BJ (cell line): ENCODE data around the gene PPP1R2B. TPM values are rescaled to one million over a fixed set of nuclear protein-coding genes. Genes with fewer than 3 reads are reported as not detected.

Experiments
- CTCF ChIA-PET: fragments of 350-600 bp; formaldehyde crosslinking; extraction: SDS; loops from one replicate; lab custom pipeline; 2021; ENCODE audit warnings: antibody characterized with exemption, inconsistent platforms; lab: Yijun Ruan, JAX
- POLR2A ChIA-PET: fragments of 300-600 bp; sonication (Branson Sonifier 250); formaldehyde crosslinking; extraction: SDS; loops from one replicate; lab custom pipeline; 2021; ENCODE audit warnings: antibody characterized with exemption; lab: Charles Lee
- DNase-seq: peaks from one replicate; pipeline ENCODE4 v3.0.0-alpha.2; 2011; ENCODE audit warnings: low read depth
- H3K27me3 ChIP-seq: 2 replicates; pipeline ENCODE4 v1.6.0; 2011; ENCODE audit warnings: low read length; ENCODE audit not compliant: control insufficient read depth, insufficient read depth
- H3K36me3 ChIP-seq: 2 replicates; pipeline ENCODE4 v1.5.1; 2011; ENCODE audit warnings: low read length; ENCODE audit not compliant: control insufficient read depth, insufficient read depth
- H3K4me3 ChIP-seq: 2 replicates; pipeline ENCODE4 v1.5.1; 2011; ENCODE audit warnings: low read depth, mild to moderate bottlenecking, control low read depth, low read length
- polyA plus RNA-seq: library from polyadenylated mRNA; depleted of rRNA; stranded (reverse); fragments of >200 nt; gene quantifications from 2 replicates; pipeline ENCODE4 v1.2.3, GENCODE V29; 2011
- TF ChIP-seq, protein P1 (sequence below): IDR thresholded peaks from 2 replicates; pipeline ENCODE4 v1.5.1; 2011; ENCODE audit warnings: low read depth, mild to moderate bottlenecking, control low read depth, inconsistent platforms, low read length, moderate library complexity; ENCODE audit not compliant: insufficient read depth

The PPP1R2B gene
- polyA plus RNA-seq, 1 experiment, result 0.06 TPM

DNA sequence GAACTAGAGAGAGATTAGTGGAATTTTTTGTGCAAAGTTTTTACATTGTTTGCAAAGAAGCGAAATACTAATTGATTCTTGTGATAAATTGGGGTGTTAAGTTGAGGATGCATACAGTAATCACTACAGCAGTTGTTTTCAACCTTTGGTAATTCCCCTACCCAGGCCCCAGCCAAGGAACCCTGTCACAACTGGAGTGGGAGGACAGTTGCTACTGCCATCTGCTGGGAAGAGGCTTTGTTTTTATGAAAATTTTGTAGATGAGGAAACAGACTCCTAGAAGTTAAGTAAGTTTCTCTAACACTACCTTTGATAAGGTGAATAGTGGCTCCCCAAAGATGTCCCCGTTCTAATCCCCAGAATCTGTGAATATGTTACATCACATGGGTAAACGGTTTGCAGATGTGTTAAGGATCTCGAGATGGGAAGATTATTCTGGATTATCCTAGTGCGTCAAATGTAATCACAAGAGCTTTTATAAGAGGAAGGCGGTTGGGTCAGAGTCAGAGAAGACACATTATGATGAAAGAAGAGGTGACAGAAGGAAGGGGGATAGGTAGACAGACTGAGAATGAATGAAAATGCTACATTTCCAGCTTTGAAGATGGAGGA, 34.0 kb upstream of the PPP1R2B start:
- no peak overlapping the region for H3K4me3 ChIP-seq
- H3K36me3 ChIP-seq, result no peaks in the 10 kb centered on the region
- DNase-seq, result no peak
- POLR2A ChIA-PET, result no interaction called here
- H3K27me3 ChIP-seq, result no peaks in the 10 kb centered on the region; the same call in 1 of the 2 replicates
- CTCF ChIA-PET, result interaction anchor here (0.6 to 4.8 kb wide), 14 partner anchors 10 to 1142 kb away, joined by 3 to 30 read pairs (median 3); no protein-coding TSS in a partner anchor
- TF ChIP-seq, protein P1, sequence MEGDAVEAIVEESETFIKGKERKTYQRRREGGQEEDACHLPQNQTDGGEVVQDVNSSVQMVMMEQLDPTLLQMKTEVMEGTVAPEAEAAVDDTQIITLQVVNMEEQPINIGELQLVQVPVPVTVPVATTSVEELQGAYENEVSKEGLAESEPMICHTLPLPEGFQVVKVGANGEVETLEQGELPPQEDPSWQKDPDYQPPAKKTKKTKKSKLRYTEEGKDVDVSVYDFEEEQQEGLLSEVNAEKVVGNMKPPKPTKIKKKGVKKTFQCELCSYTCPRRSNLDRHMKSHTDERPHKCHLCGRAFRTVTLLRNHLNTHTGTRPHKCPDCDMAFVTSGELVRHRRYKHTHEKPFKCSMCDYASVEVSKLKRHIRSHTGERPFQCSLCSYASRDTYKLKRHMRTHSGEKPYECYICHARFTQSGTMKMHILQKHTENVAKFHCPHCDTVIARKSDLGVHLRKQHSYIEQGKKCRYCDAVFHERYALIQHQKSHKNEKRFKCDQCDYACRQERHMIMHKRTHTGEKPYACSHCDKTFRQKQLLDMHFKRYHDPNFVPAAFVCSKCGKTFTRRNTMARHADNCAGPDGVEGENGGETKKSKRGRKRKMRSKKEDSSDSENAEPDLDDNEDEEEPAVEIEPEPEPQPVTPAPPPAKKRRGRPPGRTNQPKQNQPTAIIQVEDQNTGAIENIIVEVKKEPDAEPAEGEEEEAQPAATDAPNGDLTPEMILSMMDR, result peak; percentile 69

DNA sequence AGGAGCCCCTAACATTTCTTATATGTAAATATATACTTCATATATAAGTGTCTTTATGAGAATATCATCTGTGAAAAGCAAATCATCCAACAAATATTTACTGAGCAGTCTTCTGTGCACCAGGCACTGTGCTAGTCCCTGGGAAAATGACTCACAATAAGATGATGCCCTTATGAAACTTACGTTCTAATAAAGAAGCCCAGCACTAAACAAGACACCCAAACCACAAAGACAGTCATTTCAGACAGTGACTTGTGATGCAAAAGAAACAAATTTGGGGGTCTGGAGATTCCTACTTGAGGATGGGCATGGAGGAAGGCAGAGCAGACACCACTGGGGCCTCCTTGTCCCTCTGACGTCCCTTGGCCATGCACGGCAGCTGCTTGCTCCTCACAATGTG, 30.6 kb upstream of the PPP1R2B start:
- H3K36me3 ChIP-seq, result no peaks in the 10 kb centered on the region
- POLR2A ChIA-PET, result no interaction called here
- H3K27me3 ChIP-seq, result no peaks in the 10 kb centered on the region; the same call in 1 of the 2 replicates
- CTCF ChIA-PET, result no interaction called here
- TF ChIP-seq, protein P1, result no peak
- no peak overlapping the region for H3K4me3 ChIP-seq
- no peak for DNase-seq

DNA sequence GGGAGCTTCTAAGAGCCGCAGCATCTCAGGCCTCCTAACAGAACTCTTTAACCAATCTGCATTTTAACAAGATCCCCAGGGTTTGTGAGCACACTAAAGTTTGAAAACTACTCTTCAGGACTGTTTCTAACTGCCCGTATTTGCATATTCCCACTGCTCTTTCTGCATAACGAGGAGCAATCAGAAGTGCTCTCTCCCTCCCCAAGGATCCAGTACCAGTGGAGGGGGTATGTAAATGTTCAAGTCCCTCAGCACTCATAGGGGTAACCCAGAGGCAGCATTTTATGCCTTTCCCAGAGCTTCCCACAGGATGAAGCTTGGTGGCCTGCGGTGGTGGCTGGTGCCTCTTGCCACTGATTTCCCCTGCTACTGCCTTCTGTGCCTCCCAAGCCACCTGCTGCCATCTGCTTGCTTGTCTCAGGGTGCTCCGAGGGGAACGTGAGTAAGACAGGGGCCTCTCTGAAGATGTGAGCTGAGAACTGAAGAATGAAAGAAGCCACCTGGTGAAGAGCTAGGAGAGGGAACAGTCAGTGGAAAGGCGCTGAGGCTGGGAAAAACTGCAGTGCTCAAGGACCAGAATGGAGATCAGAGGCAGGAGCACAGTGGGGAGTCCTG, 30.0 kb upstream of the PPP1R2B start:
- TF ChIP-seq, protein P1, result no peak
- ChIA-PET CTCF (no interaction called here), POLR2A (no interaction called here)
- no peak for DNase-seq
- Histone ChIP-seq H3K4me3 (no peak overlapping the region), H3K27me3 (no peaks in the 10 kb centered on the region; the same call in 1 of the 2 replicates), H3K36me3 (no peaks in the 10 kb centered on the region)

DNA sequence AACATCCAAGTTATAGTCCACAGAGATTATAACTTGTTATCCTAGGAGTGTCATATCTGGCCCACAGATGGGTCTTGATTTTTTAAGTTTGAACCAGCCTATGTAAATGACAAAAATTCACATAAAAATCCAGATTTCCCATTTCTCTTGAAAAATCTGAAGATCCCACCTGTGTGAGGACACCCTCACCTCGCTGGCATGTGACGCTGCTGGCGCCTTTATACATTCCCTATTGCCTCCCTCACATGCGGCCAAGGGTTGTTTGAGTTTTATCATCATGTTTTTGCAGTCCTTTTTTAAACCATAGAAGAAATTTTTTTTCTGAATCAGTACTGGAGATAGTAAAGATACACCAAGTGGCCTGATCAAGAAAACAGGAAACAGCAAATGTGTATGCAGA, 25.9 kb upstream of the PPP1R2B start:
- ChIA-PET POLR2A (no interaction called here), CTCF (interaction anchor here (0.6 to 2.8 kb wide), 11 partner anchors 9 to 1684 kb away, joined by 3 to 28 read pairs (median 4); no protein-coding TSS in a partner anchor)
- DNase-seq, result no peak
- H3K36me3 ChIP-seq, result no peaks in the 10 kb centered on the region
- TF ChIP-seq, protein P1, result no peak
- no peak overlapping the region for H3K4me3 ChIP-seq
- no peaks in the 10 kb centered on the region for H3K27me3 ChIP-seq

DNA sequence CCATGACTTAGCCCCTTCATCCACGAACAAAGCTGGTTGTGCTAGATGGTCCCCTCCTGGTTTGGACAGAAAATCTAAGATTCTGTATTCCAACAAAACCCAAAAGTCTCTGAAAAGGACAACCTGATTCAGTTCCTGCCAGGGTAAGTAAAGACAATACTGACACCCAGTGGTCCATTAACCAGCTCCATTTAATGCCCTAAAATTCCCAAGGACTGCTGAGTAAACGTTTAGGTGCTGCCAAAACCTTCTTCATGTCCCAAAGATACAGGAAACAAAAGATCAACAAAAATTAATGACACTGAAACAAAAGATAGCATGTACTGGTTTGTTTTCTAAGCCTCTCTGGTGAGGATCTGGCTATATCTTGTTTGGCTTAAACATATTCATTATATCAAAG, 25.3 kb upstream of the PPP1R2B start:
- Histone ChIP-seq H3K4me3 (no peak overlapping the region), H3K36me3 (no peaks in the 10 kb centered on the region), H3K27me3 (no peaks in the 10 kb centered on the region)
- DNase-seq, result peak; percentile 9
- ChIA-PET POLR2A (no interaction called here), CTCF (interaction anchor here (0.7 to 2.8 kb wide), 11 partner anchors 17 to 1685 kb away, joined by 3 to 28 read pairs (median 5); no protein-coding TSS in a partner anchor)
- TF ChIP-seq, protein P1, result peak; percentile 52
